ENCODE results near the gene ZSWIM3.

The ZSWIM3 gene

GRCh38 chr20:45816951-45817350 is 40.5 kb upstream of the ZSWIM3 start:
- no peak overlapping the region for H3K4me3 ChIP-seq (ENCODE audit: low read length)
- TF ChIP-seq CTCF (IDR thresholded peaks at IDR 0.05; ENCODE audit: insufficient read depth, low read depth, low read length, missing control alignments): no peak
- no peak for DNase-seq (ENCODE audit: low read depth)

- no peak for TF ChIP-seq CTCF (IDR thresholded peaks at IDR 0.05; ENCODE audit: insufficient read depth, low read depth, low read length, missing control alignments)
- DNase-seq (ENCODE audit: low read depth): peak; percentile 69
- no peak overlapping the region for H3K4me3 ChIP-seq (ENCODE audit: low read length)
Measured at GRCh38 chr20:45817376-45818194, 39.8 kb upstream of the ZSWIM3 start.

- TF ChIP-seq CTCF (IDR thresholded peaks at IDR 0.05; ENCODE audit: insufficient read depth, low read depth, low read length, missing control alignments): no peak
- no peak for DNase-seq (ENCODE audit: low read depth)
- no peak overlapping the region for H3K4me3 ChIP-seq (ENCODE audit: low read length)
Measured at GRCh38 chr20:45818239-45818638, 39.2 kb upstream of the ZSWIM3 start.

- DNase-seq (ENCODE audit: low read depth): no peak
- no peak overlapping the region for H3K4me3 ChIP-seq (ENCODE audit: low read length)
- no peak for TF ChIP-seq CTCF (IDR thresholded peaks at IDR 0.05; ENCODE audit: insufficient read depth, low read depth, low read length, missing control alignments)
Measured at GRCh38 chr20:45819466-45819865, 37.9 kb upstream of the ZSWIM3 start.

- no peak for DNase-seq (ENCODE audit: low read depth)
- H3K4me3 ChIP-seq (ENCODE audit: low read length): no peak overlapping the region
- TF ChIP-seq CTCF (IDR thresholded peaks at IDR 0.05; ENCODE audit: insufficient read depth, low read depth, low read length, missing control alignments): no peak
Measured at GRCh38 chr20:45821947-45822346, 35.5 kb upstream of the ZSWIM3 start.

- TF ChIP-seq CTCF (IDR thresholded peaks at IDR 0.05; ENCODE audit: insufficient read depth, low read depth, low read length, missing control alignments): no peak
- peak; percentile 72 for DNase-seq (ENCODE audit: low read depth)
- H3K4me3 ChIP-seq (ENCODE audit: low read length): no peak overlapping the region
Measured at GRCh38 chr20:45822857-45823256, 34.6 kb upstream of the ZSWIM3 start.
